ENCODE results near the gene TPM3.

Gene TPM3

DNA sequence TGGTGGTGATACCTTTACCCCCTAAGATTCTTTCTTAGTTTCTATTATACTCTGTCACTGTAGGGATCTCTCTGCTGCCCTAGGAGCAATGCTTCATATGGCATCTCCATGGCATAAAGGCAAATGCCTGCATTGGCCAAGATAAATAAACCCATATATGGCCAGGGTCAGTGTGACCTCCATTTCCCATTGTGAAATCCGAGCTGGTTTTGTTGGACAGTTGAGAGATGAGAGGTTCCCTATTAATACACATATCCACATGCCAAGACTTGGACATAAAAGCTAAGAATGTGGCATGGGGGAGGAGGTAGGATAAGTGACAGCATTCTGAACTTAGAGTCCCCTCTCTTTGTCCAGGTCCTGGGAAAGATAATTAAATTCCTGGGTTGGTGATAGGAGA, 1.4 kb downstream of the TPM3 start:
- H3K4me3 ChIP-seq (ENCODE audit: low read depth, low read length), result no peak overlapping the region
- TF ChIP-seq, protein P1, sequence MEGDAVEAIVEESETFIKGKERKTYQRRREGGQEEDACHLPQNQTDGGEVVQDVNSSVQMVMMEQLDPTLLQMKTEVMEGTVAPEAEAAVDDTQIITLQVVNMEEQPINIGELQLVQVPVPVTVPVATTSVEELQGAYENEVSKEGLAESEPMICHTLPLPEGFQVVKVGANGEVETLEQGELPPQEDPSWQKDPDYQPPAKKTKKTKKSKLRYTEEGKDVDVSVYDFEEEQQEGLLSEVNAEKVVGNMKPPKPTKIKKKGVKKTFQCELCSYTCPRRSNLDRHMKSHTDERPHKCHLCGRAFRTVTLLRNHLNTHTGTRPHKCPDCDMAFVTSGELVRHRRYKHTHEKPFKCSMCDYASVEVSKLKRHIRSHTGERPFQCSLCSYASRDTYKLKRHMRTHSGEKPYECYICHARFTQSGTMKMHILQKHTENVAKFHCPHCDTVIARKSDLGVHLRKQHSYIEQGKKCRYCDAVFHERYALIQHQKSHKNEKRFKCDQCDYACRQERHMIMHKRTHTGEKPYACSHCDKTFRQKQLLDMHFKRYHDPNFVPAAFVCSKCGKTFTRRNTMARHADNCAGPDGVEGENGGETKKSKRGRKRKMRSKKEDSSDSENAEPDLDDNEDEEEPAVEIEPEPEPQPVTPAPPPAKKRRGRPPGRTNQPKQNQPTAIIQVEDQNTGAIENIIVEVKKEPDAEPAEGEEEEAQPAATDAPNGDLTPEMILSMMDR (IDR thresholded peaks at IDR 0.05; ENCODE audit: borderline replicate concordance, insufficient read depth, low read depth, low read length), result no peak

DNA sequence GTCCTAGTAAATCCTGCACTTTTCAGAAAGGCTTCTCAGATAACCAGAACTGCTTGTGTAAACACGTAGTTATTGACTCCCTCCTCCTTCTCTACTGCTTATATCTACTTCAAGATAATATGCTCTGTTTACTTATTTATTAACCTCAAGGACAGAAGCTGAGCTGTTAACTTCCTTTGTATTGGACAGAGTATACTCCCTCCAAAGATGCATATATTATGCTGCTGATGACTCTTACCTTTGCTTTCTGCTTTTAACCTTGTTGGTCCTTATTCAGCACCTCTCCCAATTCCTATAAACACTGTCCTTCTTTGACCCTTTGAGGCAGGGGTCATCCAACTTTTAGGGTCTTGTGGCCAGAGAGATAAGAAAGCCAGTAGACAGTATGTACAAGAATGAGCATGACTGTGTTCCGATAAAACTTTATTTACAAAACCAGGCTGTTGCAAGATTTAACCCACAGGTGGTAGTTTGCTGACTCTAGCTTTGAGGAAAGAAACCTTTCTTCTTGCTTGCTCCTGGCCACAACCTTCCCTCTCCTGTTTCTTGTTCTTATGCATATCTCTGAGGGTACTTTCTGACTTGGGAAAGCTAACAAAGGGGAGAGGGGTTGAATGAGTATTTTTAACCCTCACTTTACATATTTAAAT, 4.9 kb downstream of the TPM3 start:
- TF ChIP-seq, protein P1 (IDR thresholded peaks at IDR 0.05; ENCODE audit: borderline replicate concordance, insufficient read depth, low read depth, low read length), result no peak
- H3K4me3 ChIP-seq (ENCODE audit: low read depth, low read length), result no peak overlapping the region

GRCh38 chr1:154186177-154186576, 5.7 kb downstream of the TPM3 start:
- H3K4me3 ChIP-seq (ENCODE audit: low read depth, low read length), result no peak overlapping the region
- TF ChIP-seq, protein P1 (IDR thresholded peaks at IDR 0.05; ENCODE audit: borderline replicate concordance, insufficient read depth, low read depth, low read length), result peak; percentile 64; the same call in 1 of the 2 replicates

GRCh38 chr1:154183046-154183915, 8.6 kb downstream of the TPM3 start:
- TF ChIP-seq, protein P1 (IDR thresholded peaks at IDR 0.05; ENCODE audit: borderline replicate concordance, insufficient read depth, low read depth, low read length), result no peak
- peak overlapping the region; percentile 96 for H3K4me3 ChIP-seq (ENCODE audit: low read depth, low read length)

DNA sequence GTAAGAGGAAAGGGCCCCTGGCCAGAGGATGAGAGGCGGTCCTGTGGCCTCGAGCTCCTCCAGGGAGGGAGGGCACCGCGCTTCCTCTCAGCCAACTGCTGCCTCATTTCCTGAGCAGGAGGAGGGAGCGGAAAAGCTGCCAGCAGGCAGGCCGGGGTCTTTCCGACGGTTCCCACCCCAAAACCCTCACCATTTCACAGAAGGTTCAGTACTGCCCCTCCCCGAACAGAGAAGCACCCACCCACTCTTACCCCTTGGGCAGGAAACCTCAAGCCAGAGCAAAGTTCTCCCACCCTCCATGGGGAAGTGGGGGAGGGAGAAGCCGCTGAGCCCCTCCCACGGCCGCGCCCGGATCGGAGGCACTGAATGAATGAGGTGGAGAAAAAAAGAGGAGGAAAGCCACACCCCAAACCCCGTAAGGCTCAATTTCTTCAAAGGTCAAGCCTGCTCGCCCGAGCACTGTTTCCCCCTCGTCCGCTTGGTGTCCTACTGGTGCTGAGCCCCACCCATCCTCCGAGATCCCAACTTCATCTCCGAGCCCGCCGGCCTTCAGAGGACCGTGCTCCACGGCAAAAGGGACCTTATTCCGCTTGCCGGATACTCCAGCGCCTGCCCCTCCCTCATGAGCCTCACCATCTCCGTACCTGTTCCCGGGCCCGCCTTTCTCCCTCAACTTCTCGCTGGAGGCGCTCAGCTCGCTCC, 9.4 kb downstream of the TPM3 start:
- TF ChIP-seq, protein P1 (IDR thresholded peaks at IDR 0.05; ENCODE audit: borderline replicate concordance, insufficient read depth, low read depth, low read length), result no peak
- peak overlapping the region; percentile 96 for H3K4me3 ChIP-seq (ENCODE audit: low read depth, low read length)

DNA sequence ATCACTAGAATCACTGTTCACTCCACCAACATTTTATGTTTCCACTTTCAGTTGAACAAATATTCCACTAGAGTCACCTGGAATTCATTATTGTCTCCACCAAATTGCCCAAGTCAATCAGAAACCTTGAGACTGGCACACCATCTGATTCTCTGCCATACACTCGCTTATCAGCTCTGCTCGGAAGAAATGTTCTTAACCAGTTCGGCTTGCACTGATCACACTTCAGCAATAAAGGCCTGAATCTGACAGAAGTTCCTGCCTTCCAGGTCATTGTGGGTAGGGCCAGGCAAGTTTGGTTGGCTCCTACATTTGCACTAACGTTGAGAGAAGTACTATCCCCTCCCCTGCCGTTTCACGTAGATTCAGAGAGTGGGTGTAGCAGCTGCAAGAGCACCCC, 10.0 kb downstream of the TPM3 start:
- peak overlapping the region; percentile 96 for H3K4me3 ChIP-seq (ENCODE audit: low read depth, low read length)
- TF ChIP-seq, protein P1 (IDR thresholded peaks at IDR 0.05; ENCODE audit: borderline replicate concordance, insufficient read depth, low read depth, low read length), result no peak

All from GM12875 (cell line).